ENCODE measurements around the gene CHN1. TPM values are rescaled to one million over a fixed set of nuclear protein-coding genes. Genes with fewer than 3 reads are reported as not detected.

CHN1 gene
- total RNA-seq, 1 donor from 2014 or later: 16.8 TPM

GRCh38 chr2:174771631-174772471 is 233.3 kb downstream of the CHN1 start:
- Histone ChIP-seq H3K9me3 (no peaks in the 10 kb centered on the region), H3K36me3 (no peaks in the 10 kb centered on the region), H3K27ac (peak overlapping the region; percentile 48), H3K27me3 (ENCODE audit: low read depth) (no peaks in the 10 kb centered on the region), H3K4me3 (peak overlapping the region; percentile 13), H3K4me1 (peaks cover 14% of the 10 kb centered on the region)
- peak; percentile 90 to 93 for ATAC-seq
- intact Hi-C loops (cut with DNase I): no loop called here
- TF ChIP-seq, protein P1, sequence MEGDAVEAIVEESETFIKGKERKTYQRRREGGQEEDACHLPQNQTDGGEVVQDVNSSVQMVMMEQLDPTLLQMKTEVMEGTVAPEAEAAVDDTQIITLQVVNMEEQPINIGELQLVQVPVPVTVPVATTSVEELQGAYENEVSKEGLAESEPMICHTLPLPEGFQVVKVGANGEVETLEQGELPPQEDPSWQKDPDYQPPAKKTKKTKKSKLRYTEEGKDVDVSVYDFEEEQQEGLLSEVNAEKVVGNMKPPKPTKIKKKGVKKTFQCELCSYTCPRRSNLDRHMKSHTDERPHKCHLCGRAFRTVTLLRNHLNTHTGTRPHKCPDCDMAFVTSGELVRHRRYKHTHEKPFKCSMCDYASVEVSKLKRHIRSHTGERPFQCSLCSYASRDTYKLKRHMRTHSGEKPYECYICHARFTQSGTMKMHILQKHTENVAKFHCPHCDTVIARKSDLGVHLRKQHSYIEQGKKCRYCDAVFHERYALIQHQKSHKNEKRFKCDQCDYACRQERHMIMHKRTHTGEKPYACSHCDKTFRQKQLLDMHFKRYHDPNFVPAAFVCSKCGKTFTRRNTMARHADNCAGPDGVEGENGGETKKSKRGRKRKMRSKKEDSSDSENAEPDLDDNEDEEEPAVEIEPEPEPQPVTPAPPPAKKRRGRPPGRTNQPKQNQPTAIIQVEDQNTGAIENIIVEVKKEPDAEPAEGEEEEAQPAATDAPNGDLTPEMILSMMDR (IDR thresholded peaks at IDR 0.05): peak; percentile 90
- peak; percentile 74 for DNase-seq

- H3K4me1 ChIP-seq: peaks cover 14% of the 10 kb centered on the region
- no peak overlapping the region for H3K27ac ChIP-seq
- H3K36me3 ChIP-seq: no peaks in the 10 kb centered on the region
- no peak overlapping the region for H3K4me3 ChIP-seq
- DNase-seq (no peak), ATAC-seq (no peak)
- intact Hi-C loops (cut with DNase I): no loop called here
- H3K9me3 ChIP-seq: no peaks in the 10 kb centered on the region
- H3K27me3 ChIP-seq (ENCODE audit: low read depth): no peaks in the 10 kb centered on the region
- TF ChIP-seq, protein P1 (IDR thresholded peaks at IDR 0.05): no peak
Observed at GRCh38 chr2:174771136-174771535, 234.0 kb downstream of the CHN1 start.

DNA sequence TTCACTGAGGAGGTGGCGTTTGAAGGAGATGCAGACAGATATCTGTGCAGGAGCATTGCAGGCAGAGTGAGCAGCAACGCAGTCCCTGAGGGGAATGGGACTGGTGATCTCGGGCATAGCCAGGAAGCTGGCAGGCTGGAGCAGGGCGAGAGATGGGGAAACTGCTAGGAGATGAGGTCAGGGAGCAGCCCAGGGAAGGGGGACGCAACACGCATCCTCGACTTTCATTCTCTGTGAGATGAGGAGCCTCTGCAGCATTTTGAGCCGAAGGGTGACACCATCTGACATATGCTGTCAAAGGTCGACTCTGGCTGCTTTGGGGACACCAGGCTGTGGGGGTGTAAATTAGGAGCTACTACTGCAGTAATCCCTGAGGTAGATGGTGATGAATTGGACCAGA is 236.6 kb downstream of the CHN1 start:
- no peak for ATAC-seq
- Histone ChIP-seq H3K4me1 (peaks cover 14% of the 10 kb centered on the region), H3K36me3 (no peaks in the 10 kb centered on the region), H3K27me3 (ENCODE audit: low read depth) (no peaks in the 10 kb centered on the region), H3K9me3 (no peaks in the 10 kb centered on the region), H3K27ac (no peak overlapping the region), H3K4me3 (no peak overlapping the region)
- no peak for DNase-seq
- intact Hi-C loops (cut with DNase I): no loop called here
- TF ChIP-seq, protein P1 (IDR thresholded peaks at IDR 0.05): no peak

DNA sequence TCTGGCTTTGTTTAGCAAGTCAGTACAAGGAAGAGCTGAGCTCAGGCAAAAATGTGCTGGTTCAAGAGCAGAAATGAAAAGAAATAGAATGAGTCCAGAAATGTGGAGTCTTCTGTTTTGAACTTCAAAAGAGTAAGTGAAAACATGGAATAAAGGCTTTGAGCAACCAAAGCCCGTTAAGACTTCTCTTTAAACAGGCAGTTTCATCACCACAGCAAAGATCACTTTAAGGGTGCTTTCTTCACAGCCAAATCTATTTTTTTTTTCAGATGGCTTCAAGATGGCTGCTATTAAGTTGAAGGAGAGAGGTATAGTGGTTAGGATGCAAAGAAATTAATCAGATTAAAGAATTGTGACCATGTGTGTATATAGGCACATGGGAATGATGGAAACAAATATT is 238.9 kb downstream of the CHN1 start:
- no peak for ATAC-seq
- TF ChIP-seq, protein P1 (IDR thresholded peaks at IDR 0.05): no peak
- Histone ChIP-seq H3K36me3 (no peaks in the 10 kb centered on the region), H3K9me3 (no peaks in the 10 kb centered on the region), H3K27ac (no peak overlapping the region), H3K4me3 (no peak overlapping the region), H3K4me1 (no peaks in the 10 kb centered on the region), H3K27me3 (ENCODE audit: low read depth) (no peaks in the 10 kb centered on the region)
- intact Hi-C loops (cut with DNase I): no loop called here
- DNase-seq: no peak

DNA sequence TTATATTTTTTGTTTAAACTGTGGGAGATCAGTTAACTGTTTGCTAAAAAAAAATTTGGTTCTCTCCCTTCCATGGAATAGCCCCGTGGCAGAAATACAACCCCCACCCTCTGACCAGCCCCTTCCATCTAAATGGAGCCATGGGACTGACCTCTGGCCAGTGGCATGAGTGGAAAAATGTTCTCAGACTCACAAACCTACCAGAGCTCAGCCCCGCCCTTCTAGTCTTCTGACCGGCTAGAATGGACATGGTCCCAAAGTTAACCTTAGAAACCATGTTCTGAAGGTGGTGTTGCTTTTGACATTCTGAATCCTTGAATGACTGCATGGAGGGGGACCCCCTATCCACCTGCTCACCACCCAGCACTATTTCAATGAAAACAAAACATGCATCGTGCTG is 239.6 kb downstream of the CHN1 start:
- Histone ChIP-seq H3K4me1 (no peaks in the 10 kb centered on the region), H3K36me3 (no peaks in the 10 kb centered on the region), H3K27ac (no peak overlapping the region), H3K27me3 (ENCODE audit: low read depth) (no peaks in the 10 kb centered on the region), H3K4me3 (no peak overlapping the region), H3K9me3 (no peaks in the 10 kb centered on the region)
- ATAC-seq (no peak), DNase-seq (no peak)
- TF ChIP-seq, protein P1 (IDR thresholded peaks at IDR 0.05): no peak
- intact Hi-C loops (cut with DNase I): no loop called here
